NCI-H345 treated with DMSO at 0.1 percent for 48 hours (cell line): ENCODE data around the gene NFYC.

Experiments
- DNase-seq: peaks from one replicate; lab custom pipeline; 2025; ENCODE audit not compliant: unreplicated experiment; lab: John Stamatoyannopoulos, UW

Gene NFYC

GRCh38 chr1:40818264-40818961, 126.9 kb downstream of the NFYC start:
- DNase-seq: peak; percentile 16

GRCh38 chr1:40819101-40819500, 127.6 kb downstream of the NFYC start:
- no peak for DNase-seq

GRCh38 chr1:40820251-40820797, 128.8 kb downstream of the NFYC start:
- DNase-seq: no peak
